ENCODE data around the gene KLF6.

Gene KLF6

DNA sequence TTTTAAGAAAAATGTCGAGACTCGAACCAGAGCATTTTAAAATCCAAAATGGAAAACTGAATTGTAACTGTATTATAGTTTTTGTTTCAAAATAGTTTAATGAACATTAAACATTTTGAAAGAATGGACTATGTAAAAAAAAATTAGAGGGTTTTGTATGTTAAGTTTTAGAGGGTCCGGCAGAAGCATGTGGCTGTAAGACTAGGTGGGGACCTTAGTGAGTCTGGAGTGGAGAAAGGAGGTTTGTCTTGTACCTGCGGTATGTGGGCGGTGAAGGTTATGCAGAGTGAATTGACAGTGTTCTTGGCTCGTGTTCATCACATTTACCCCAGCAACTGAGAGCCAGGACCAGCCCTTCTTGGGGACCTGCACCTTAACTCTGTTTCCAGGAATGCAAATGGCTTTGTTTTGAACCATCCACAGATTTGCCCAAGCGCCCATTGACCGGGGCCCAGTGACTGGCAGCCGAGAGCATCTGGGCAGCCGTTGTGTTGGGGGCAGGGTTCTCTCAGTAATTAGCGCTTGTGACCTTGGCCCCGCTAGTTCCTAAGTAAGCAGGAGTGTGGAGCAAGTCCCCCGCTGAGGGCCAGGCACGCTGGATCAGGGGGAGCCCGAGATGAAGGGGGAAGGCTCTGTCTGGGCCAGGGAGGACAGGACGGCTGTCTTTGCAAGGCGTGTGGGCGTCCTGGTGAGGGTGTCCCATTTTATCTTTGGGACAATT is 1.4 kb upstream of the KLF6 start:
- DNase-seq = no peak

DNA sequence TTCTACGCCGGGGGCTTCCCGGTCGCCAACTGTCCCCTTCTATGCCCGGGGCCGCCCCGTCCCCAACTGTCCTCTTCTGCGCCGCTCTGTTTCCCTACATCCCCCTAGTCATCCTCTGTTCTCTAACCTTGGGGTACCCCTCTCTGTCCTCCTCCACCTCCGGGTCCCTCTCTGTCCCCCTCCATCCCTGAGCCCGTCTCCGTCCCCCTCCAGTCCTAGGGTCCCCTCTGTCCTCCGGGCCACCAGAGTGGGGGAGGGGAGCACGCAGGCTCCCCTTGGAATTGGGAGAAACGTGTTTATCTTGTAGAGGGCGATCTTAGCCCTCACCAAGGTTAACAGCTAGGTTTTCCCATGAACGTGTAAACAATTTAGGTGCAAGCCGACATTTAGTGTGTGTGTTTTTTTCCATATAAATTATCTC is 852 bp upstream of the KLF6 start:
- DNase-seq = peak; percentile 54

DNA sequence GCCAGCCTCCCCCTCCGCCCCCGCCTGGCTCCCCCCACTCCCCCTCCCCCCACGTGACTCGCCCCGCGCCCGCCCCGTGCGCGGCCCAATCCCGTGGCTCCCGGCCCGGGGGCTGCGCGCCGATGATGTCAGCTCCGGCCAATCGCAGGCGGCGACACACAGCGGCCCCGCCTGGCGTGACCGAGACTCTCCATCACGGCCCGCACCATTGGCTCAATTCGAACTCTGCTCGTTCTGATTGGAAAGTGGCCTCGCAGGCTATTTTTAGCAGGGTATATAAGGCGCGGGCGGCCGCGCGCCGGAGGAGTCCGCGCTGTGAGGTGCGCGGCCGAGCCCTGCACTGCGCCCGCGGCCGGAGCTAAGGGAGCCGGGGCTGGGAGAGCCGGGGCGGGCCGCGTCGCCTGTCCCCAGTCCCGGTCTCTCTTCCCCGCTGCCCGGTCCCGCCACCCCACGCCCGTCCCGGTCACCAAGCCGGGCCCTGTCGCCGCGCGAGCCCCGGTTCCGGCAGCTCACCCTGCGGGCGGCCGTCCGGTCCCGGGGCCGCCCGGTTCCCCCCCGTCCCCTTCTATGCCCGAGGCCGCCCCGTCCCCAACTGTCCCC is 342 bp upstream of the KLF6 start:
- DNase-seq = peak; percentile 98

DNA sequence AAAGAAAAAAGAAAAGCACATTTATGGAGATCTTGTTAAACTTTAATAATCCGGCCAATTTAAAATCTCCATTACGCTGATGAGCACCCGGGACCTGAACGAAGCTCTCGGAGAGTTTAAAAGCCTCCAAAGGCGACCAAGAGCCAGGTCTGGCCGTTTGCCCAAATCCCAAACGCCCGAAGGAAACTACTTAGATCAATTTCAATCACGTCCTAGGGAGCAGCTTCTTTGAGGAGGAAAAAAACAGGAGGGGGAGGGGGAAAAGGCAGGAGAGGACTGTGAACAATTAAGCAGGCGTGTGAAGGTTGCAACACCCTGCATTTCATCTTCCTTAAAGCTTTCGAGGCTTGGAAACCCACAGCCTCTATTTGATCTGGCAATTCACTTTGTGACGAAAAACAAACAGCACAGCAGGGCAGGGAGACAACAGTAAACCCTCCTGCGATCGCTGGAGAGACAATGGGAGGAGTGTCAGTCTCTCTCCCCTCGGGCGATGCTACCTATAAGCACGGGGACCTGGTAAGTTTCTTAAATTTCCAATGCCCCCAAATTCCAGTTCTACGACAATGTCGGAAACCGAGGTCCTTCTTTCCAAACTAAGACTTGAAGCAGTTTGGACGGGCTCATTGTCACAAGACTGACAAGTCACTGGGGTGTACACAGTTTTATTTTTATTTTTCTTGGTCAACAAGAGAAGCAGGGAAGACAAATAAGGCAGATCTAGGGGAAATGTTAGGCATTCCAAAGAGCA is 1.2 kb downstream of the KLF6 start:
- peak; percentile 71 for DNase-seq

DNA sequence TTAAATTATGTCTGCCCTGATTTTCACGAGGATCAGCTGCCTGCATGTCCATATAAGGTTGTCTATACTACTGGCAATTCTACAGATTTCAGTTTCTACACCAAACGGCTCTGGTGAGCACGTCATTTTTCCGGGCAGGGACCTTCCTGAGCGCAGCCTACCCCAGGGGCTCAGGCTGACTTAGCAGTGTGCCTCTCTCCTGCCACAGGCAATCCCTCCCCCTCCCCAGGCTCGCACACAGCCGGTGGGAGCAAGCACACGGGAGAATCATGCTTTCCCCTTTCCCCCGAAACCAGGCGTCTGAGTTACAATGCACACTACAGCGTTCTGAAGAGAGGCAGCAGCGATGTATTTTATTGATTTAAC is 1.7 kb downstream of the KLF6 start:
- DNase-seq = peak; percentile 44

DNA sequence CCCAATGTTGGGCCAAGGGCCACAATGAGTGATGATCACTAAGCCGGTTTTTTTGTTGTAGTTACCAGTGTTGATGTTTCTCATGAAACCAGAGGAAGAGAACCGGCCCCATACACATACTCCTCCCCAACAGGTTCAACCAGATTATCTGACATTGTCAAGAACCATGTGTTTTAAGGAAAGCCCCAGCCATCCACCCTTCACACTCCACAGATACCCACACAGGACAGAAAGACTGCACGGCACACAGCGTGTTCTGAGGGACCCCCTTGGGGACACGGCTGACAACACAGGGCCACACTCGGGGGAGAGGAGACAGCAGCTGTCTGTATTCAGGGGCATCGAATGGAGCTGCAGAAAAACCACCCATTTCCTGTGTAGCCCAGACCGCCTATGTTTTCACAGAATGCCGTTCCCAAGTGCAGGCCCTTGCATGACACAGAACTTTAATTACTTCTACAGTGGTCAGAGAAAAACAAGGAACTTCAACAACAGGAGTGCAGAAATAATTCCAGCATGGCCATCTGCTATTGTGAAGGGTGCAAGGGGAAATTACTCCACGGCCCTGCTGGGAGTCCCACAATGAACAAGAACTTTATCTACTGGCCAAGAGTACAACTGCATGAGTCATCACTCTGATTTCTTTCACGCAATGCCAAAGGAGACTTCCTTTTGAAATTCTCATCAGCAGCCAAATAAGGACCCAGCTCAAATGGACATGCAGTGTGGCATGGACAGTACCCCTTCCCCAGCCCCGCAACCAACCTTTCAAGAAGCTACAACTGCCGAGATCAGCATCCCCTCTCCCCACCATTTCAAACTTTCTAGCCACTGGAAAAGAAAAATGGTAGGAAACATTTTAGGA is 2.3 kb downstream of the KLF6 start:
- peak; percentile 88 for DNase-seq

DNA sequence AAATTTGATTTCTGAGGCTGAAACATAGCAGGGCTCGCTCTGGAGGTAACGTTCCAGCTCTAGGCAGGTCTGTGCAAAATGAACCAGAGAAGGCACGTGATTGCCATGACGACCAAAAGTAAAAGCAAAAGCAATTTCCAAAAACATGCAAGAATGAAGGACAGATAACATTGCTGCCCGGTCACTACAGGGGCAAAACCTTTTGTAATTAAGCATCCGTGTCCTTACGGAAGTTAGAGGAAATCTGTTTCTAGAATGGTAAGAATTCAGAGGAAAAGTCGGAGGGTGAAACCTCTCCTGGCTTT is 2.9 kb downstream of the KLF6 start:
- no peak for DNase-seq

DNA sequence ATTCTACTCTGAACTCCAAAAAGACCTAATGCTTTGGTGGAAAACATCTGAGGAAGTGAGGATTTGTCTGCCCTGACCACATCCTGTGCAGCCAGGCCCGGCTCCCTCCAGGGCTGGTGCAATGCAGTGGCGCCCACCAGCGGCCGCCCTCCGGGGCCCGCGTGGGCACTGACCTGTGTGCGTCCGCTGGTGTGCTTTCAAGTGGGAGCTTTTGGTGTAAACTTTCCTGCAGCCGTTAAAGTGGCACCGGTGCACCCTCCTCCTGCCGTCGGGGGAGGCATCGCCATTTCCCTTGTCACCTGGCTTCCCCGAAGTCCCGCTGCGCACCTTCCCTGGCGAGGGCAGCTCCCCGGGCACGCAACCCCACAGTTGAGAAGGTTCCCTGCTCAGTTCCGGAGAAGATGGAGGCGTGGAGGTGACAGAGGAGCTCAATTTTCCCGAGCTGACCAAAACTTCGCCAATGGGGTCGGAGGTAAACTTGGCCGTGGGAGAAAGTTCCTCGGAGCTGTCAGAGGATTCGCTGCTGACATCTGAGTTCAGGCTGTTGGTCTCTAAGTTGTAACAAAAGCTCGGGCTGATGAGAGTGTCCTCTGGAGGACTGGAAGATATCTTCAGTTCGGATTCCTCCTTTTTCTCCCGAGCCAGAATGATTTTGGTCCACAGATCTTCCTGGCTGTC is 3.4 kb downstream of the KLF6 start:
- no peak for DNase-seq

DNA sequence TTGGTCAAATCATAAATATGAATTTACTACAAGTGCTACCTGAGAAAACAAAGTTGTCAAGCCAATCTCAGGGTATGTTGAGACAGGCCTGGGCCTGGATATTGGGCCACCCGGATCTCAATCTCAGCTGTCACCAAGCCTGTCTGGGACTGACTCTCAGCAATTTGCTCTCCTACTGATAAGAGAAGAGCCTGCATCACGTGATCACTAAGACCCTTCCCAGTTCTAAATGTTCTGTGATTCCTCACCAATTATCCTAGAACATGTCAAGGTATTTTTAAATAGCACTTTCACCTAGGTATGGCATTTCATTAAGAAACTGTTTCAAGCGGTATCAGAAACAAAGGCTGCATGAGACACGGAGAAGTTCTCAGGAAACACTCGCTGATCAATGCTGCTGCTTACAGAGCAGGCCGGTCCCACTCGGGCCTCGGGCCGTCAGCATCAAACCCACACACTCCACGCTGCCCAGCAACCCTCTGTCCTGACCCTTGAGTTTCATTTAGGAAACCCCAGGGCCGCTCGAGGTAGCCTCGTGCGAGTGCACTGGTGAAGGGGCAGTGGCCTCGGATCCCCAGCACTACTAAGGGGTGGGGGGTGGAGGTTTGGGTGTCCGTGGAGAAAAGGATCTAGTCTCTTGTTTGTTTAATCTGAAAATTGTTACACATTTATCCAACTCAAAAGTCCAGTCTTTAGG is 4.1 kb downstream of the KLF6 start:
- DNase-seq = no peak

DNA sequence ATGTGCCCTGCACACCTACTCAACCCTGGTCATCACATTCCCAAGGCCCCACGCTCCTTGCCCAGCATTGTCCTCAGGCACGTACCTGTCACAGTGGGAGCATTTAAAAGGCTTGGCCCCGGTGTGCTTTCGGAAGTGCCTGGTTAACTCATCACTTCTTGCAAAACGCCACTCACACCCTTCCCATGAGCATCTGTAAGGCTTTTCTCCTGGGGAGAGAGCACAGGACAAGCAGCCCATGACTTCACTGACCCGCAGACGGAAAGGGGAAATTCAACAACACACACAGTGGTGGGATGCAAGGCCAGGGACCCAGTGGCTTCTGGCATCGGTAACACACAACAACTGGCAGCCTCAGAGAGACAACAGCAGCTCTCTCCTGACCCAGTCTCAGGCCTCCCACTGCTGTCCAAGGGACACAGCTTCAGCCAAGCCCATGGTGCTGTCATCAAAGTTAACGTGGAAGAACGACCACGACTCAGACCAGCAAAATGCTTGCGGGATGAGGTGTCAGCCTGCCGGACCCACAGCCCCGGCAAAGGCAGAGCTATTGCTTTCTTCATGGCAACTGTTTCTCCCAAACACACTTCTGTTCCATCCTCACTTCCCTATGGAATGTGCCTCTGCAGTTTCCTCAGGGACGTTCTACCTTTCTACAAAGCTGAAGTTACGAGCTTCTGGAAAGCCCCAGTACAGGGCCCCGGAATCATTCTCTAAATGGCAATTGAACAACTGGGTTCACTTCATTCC is 4.8 kb downstream of the KLF6 start:
- no peak for DNase-seq

DNA sequence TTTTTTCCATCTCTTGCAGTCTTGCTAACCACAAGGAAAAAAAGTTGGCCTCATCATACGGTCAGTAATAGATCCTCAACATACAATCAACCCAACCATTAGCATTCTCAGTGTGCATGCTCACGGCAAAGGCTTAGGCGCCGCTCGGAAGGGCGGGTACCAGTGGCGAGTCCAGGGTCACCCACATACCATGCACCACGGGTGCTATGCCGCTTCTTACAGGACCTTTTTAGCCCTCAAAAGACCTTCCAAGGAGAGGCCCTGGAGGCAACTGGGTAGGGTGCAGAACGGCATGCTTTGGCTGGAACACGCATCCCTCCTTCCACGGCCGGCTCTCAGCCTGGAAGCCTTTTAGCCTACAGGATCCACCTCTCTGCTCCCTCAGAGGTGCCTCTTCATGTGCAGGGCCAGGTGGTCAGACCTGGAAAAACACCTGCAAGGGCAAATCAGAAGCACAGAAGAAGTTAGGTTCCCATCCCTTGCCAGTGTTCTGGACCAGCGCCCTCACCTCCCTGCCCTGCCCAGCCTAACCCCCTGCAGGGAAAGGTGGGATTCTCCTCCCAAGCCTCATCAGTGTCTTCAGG is 5.8 kb downstream of the KLF6 start:
- no peak for DNase-seq

DNA sequence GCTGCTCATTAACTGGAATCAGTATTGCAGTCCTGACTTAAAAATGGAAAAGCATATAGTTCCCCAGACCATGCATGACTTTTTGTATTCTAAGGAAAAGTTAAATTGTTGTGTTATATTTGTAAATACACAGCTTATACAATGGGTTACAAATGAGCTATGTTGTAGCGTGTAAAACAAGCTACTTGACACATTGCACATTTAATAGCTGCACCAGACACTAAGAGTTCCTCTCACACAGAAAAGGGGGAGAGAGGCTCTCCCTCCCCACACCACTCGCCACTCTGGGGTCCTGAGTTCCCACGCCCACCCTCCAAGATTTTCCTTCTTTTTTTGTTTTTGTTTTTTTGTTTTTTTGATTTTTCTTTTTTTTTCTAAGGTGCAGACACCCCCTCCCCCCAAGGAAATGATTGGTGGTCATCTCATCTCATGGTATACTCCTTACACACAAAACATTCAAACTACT is 6.3 kb downstream of the KLF6 start:
- no peak for DNase-seq

DNA sequence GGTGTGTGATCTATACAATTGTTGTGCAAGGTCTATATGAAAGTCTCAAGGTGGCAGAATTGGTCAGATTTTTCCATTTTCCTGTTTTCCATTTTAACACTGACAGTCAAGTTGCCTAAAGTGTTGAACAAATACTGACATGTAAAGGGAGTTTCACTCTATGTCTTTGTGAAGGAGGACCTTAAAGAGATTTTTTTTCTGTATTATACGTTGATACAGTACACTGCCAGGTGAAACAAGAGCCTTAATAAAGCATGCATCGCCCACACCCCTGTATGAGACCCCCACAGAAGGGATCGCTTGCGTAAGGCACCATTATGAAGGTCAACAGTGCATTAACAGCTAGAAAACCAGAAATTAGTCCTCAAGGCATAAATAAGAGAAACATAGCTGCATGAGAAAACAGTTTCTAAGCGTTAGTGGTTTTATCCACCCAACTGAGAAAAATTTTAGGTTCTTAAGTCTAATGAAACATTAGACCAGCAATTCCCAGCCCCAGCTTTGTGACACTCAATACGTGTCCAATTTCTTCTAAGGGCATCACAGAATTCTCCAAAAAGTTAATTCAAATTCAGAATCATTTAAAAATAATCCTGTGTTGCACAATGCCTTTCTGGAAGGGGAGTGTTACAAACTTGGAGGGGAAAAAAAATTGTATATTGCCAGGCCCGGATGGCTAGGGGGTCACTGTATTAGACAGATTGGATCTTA is 6.9 kb downstream of the KLF6 start:
- no peak for DNase-seq

DNA sequence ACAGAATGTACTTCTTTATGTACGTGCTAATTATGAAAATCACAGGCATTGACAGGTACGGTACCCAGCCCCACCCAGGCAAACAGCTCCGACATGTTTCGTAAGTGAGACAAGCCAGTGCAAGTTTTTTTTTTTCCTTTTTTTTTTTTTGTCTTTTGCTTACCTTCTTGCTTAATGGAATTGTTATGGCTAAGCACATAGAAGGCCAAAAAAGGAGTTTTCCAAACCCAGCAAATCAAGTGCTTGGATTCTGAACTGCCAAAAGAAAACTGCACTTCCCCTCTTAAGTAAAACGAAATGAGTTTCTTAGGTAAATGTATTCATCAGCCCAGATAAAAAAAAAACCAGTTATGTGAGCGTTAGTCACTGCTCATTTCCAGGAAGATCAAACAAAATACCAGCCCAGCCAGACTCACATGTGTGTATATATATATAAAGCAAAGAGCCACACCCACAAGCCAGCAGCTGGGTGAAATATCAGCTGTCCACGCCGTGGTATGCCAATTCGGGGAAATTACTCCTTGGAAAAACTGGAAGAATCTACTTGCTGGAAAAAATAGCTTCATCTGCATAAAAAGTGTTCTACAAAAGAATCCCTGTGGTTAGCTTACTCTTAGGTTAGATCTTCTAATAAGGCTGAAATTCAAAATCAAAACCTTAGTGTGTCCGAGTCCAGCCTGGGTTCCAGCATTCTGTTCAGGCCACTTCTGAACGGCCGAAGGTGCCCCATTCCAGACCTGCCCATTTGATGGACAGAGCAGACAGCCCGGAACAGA is 8.0 kb downstream of the KLF6 start:
- DNase-seq = peak; percentile 46

DNA sequence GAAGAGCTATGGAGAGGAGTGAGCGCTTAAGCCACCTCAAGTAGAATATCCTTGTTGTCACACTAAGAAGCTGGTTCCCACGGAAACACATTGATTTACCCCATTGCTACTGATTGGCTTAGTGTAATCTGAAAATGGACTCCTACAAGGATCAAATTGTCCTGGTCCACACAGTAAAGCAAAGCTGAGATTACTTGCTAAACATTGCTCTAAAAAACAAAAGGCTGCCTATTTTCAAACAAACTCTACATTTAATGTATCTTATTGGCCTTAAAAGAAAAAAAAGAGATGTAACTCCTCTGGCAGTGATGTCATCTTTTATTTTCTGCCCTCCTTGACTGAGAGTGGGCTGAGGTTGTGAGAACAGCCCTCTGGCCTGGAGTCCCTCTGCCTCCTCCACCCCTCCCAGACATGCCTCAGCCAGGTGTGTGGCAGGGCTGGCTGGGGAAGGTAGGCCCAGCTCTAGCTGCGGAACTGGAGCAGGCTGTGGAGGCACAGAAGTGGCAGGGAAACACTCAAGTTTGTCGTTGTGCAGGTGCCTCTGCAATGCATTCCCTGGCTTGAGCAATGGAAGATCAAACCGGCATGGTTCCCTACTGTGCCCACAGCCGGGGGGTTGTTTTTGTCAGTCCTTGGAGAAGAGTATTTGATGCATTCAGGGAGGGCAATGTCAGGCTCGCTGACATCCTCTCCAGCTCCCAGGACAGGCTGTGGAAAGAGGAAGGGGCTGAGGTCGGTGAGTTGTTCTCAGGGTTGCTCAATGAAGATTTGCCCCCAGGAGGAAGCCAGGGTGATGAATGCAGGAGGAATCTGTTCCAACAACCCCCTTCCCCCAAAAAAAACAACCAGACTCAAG is 9.1 kb downstream of the KLF6 start:
- no peak for DNase-seq

DNA sequence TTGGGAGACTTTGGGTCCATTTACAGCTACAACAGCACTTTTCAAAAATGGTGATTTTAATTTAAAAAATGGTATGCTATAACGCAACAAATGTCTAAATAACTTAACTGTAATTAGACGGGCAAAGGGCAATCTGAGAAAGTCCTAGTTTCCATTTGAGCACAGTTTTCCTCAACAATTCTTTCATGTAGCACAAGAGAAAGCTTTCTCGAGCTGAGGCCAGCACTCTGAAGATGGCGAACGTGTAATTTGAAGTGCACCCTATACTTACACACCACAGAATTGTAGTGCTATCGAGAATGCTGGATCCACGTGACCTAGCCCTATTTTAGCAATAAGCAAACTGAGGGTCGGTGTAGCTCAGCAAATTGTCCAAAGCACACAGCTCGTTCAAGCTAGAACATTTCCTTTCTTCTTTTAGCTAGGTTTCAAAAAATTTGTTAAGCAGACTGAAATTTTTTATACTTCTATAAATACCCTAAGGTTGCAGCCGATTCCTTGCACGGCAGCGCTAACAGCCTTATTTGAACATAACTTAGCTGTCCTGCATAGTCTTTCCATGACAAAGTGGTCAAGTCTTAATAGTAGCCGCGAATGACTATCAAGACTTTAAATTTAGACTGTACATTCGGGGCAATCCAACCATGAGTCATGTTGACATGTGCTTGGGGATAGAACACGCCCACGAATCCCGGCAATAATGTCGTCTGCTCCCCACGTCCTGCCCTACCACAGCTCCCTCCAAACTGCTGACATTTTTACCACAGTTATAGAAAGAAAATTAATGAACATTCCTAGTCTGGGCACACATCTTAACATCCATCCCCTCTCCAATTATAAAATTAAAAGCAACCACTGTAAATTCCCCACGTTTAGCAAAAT is 10.0 kb downstream of the KLF6 start:
- DNase-seq = no peak

Data from hematopoietic multipotent progenitor cell treated with erythropoietin and hydrocortisone succinate and interleukin-3 and kit ligand, for 6 days (in vitro differentiated cells).